ENCODE measurements around the gene CD9.
"Not testable (repeated sequence)": the region's sequence is repeated elsewhere in the genome, so short reads cannot be mapped to it uniquely, and the experiment has no call there.

Gene CD9

DNA sequence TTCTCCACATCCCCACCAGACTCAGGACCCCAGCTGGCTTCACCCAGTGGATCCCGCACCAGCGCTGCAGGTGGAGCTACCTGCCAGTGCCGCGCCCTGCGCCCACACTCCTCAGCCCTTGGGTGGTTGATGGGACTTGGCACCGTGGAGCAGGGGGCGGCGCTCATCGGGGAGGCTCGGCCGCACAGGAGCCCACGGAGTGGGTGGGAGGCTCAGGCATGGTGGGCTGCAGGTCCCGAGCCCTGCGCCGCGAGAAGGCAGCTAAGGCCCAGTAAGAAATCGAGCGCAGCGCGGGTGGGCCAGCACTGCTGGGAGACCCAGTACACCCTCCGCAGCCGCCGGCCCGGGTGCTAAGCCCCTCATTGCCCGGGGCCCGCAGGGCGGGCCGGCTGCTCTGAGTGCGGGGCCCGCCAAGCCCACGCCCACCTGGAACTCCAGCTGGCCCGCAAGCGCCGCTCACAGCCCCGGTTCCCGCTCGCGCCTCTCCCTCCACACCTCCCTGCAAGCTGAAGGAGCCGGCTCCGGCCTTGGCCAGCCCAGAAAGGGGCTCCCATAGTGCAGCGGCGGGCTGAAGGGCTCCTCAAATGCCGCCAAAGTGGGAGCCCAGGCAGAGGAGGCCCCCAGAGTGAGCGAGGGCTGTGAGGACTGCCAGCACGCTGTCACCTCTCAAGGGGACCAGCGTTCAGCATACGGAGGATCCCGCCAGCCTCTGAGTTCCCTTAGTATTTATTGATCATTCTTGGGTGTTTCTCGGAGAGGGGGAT, 9.3 kb upstream of the CD9 start:
- not testable (repeated sequence) for H3F3A ChIP-seq (ENCODE audit: insufficient read depth, low read length); H3K79me2 ChIP-seq (ENCODE audit: insufficient read depth, low read length); H3K27me3 ChIP-seq (ENCODE audit: insufficient read depth, low read length); H3K36me3 ChIP-seq (ENCODE audit: insufficient read depth, low read length); H4K20me1 ChIP-seq (ENCODE audit: insufficient read depth, low read length); H3K9ac ChIP-seq (ENCODE audit: low read length); H2AFZ ChIP-seq (ENCODE audit: low read length); H3K9me2 ChIP-seq (ENCODE audit: low read depth, low read length); H3K4me2 ChIP-seq (ENCODE audit: low read length); H3K4me3 ChIP-seq (ENCODE audit: low read depth, low read length, poor library complexity, severe bottlenecking); H3K9me3 ChIP-seq (ENCODE audit: low read length); H3K27ac ChIP-seq (ENCODE audit: low read depth, low read length, poor library complexity, severe bottlenecking)
- peaks cover 14% of the 10 kb centered on the region for H3K4me1 ChIP-seq (ENCODE audit: insufficient read depth, low read length, severe bottlenecking)

DNA sequence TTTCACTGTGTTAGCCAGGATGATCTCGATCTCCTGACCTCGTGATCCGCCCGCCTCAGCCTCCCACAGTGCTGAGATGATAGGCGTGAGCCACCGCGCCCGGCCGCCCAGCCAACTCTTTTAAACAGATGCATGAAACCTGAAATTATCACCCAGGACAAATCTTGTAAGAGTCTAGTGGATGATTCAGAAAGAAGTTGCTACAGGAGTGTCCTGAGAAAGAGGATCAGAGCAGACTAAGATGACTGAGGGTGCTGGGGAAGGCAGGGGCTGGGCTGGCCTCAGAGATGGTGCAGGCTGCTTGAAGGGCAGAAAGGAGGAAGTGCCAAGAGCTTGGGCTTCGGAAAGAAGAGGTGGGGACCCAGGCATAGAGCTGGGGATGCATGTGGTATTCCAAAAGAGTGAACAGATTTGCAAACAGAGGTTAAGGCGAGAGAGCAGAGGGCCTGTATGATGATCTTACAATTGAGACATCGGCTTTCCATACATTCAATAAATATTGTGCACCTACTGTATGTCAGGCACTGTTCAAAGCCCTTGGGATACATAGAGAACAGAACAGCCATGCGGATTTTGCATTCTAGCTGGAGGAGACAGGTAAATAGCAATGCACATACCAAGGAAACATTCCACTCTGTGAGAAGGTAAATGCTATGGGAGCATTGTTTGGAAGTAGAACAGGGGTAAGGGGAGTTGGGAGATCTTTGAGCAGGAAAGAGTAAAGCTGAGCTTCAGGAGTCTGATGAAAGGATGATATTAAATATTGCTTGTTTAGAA, 7.4 kb upstream of the CD9 start:
- Histone ChIP-seq H3K9me2 (ENCODE audit: low read depth, low read length) (no peaks in the 10 kb centered on the region), H3K36me3 (ENCODE audit: insufficient read depth, low read length) (no peaks in the 10 kb centered on the region), H3K4me3 (ENCODE audit: low read depth, low read length, poor library complexity, severe bottlenecking) (no peak overlapping the region), H3K27ac (ENCODE audit: low read depth, low read length, poor library complexity, severe bottlenecking) (no peak overlapping the region), H4K20me1 (ENCODE audit: insufficient read depth, low read length) (no peaks in the 10 kb centered on the region), H2AFZ (ENCODE audit: low read length) (no peak overlapping the region), H3F3A (ENCODE audit: insufficient read depth, low read length) (no peaks in the 10 kb centered on the region), H3K9me3 (ENCODE audit: low read length) (no peaks in the 10 kb centered on the region), H3K4me1 (ENCODE audit: insufficient read depth, low read length, severe bottlenecking) (peaks cover 29% of the 10 kb centered on the region), H3K9ac (ENCODE audit: low read length) (no peak overlapping the region), H3K4me2 (ENCODE audit: low read length) (no peak overlapping the region), H3K27me3 (ENCODE audit: insufficient read depth, low read length) (no peaks in the 10 kb centered on the region), H3K79me2 (ENCODE audit: insufficient read depth, low read length) (no peaks in the 10 kb centered on the region)
- TF ChIP-seq, protein P1, sequence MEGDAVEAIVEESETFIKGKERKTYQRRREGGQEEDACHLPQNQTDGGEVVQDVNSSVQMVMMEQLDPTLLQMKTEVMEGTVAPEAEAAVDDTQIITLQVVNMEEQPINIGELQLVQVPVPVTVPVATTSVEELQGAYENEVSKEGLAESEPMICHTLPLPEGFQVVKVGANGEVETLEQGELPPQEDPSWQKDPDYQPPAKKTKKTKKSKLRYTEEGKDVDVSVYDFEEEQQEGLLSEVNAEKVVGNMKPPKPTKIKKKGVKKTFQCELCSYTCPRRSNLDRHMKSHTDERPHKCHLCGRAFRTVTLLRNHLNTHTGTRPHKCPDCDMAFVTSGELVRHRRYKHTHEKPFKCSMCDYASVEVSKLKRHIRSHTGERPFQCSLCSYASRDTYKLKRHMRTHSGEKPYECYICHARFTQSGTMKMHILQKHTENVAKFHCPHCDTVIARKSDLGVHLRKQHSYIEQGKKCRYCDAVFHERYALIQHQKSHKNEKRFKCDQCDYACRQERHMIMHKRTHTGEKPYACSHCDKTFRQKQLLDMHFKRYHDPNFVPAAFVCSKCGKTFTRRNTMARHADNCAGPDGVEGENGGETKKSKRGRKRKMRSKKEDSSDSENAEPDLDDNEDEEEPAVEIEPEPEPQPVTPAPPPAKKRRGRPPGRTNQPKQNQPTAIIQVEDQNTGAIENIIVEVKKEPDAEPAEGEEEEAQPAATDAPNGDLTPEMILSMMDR (IDR thresholded peaks at IDR 0.05; ENCODE audit: low read length), result no peak
- TF ChIP-seq EZH2 (IDR thresholded peaks at IDR 0.05; ENCODE audit: borderline replicate concordance, low read length), result no peak

DNA sequence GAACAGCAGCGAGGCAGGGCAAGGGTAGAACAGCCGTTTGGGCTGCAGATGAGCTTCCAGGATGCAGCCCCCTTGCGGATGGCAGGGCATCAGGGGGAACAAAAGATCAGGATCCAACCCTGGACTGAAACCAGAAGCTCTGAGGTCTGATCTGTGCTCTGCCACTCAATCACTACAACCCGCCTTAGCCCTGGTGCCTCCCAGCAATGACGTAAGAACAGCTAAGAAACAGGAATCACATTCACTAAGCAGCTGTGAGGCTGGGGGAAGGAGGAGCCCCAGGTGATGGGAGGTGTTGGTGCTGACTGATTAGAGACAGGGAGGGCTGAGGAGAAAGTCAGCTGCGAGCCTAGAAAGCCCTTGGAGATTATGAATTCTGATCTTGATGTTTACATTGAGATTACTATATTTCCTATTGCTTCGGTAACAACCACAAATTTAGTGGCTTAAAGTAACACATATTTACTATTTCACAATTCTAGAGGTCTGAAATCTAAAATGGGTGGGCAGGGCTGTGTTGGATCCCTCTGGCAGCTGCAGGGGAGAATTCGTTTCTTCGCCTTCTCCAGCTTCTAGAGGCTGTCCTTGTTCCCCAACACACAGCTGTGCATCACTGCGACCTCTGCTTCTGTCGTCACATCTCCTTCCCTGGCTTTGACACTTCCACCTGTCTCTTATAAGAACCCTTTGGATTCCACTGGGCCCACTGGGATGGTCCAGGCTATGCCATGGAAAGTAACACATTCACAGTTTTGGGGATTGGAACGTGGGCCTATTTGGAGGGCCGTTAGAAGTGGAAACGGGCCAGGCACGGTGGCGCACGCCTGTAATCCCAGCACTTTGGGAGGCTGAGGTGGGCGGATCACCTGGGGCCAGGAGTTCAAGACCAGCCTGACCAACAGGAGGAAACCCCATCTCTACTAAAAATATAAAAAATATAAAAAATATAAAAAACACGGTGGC, 6.1 kb upstream of the CD9 start:
- no peak overlapping the region for H2AFZ ChIP-seq (ENCODE audit: low read length)
- H3K9ac ChIP-seq (ENCODE audit: low read length), result no peak overlapping the region
- H3K9me2 ChIP-seq (ENCODE audit: low read depth, low read length), result no peaks in the 10 kb centered on the region
- no peaks in the 10 kb centered on the region for H3F3A ChIP-seq (ENCODE audit: insufficient read depth, low read length)
- H3K9me3 ChIP-seq (ENCODE audit: low read length), result no peaks in the 10 kb centered on the region
- no peak overlapping the region for H3K27ac ChIP-seq (ENCODE audit: low read depth, low read length, poor library complexity, severe bottlenecking)
- H3K4me2 ChIP-seq (ENCODE audit: low read length), result no peak overlapping the region
- H3K27me3 ChIP-seq (ENCODE audit: insufficient read depth, low read length), result no peaks in the 10 kb centered on the region
- H3K4me3 ChIP-seq (ENCODE audit: low read depth, low read length, poor library complexity, severe bottlenecking), result no peak overlapping the region
- H4K20me1 ChIP-seq (ENCODE audit: insufficient read depth, low read length), result no peaks in the 10 kb centered on the region
- peaks cover 37% of the 10 kb centered on the region for H3K4me1 ChIP-seq (ENCODE audit: insufficient read depth, low read length, severe bottlenecking)
- no peak for TF ChIP-seq EZH2 (IDR thresholded peaks at IDR 0.05; ENCODE audit: borderline replicate concordance, low read length)
- TF ChIP-seq, protein P1 (IDR thresholded peaks at IDR 0.05; ENCODE audit: low read length), result no peak
- no peaks in the 10 kb centered on the region for H3K36me3 ChIP-seq (ENCODE audit: insufficient read depth, low read length)
- no peaks in the 10 kb centered on the region for H3K79me2 ChIP-seq (ENCODE audit: insufficient read depth, low read length)

Data from OCI-LY1 (cell line).